Ramos (cell line): ENCODE results near the gene PCDHA1.

ENCODE experiments used
- in situ Hi-C: fragments of 300-500 bp; cut with MboI; formaldehyde crosslinking; loops from one replicate; pipeline ENCODE4 v1.14.3; 2022; ENCODE audit warnings: low sequenced_read_pairs; ENCODE audit not compliant: unreplicated experiment

Gene PCDHA1

GRCh38 chr5:140978260-140978659, 192.3 kb downstream of the PCDHA1 start:
- in situ Hi-C loops: no loop called here

- in situ Hi-C loops: no loop called here
Measured at GRCh38 chr5:140978983-140979382, 193.0 kb downstream of the PCDHA1 start.

DNA sequence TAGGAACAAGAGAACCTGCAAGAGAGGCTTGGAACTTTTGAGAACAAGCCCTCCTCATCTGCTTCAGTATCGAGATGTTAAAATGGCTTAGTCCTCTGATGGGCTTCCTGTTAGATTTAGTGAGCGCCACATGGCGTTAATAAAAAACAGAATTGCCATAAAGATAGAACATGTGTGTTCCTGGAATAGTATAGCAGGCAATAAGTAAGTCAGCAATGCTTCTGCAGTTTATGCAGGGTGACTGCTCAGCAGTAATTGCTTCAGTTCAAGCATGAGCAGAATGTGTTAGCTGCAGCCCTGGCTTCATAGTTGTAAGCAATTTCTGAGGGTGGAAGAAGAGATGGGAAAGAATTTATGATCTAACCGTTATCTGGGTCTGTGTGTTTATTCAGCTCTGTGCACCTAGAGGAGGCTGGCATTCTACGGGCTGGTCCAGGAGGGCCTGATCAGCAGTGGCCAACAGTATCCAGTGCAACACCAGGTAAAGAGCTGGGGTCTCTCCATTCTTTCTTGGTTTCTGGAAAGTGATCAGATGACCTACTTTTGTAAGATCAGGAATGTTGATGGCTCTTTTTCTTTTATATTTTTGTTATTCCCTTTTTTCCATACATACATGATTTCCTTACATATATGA, 196.3 kb downstream of the PCDHA1 start:
- in situ Hi-C loops: no loop called here

GRCh38 chr5:140986117-140986521, 200.2 kb downstream of the PCDHA1 start:
- in situ Hi-C loops: no loop called here

DNA sequence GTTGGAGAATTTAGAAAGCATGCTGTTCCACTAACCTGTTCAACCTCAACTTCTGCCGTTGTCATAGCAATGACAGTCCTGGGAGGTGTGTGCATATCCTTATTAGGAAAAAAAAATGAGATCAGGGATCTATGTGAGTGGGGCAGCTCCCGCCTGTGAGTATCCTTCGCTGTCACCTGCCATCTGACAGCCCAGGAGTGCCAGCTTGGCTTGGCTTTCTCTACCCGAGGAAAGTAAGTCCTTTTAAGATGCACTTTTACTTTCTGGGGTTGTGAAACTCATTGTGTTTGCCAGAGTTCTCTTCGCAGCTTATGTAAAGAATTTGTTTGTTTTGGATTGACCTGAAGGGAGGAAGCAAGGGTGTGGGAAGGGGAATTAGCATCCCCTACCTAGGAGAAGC, 202.2 kb downstream of the PCDHA1 start:
- in situ Hi-C loops: no loop called here

DNA sequence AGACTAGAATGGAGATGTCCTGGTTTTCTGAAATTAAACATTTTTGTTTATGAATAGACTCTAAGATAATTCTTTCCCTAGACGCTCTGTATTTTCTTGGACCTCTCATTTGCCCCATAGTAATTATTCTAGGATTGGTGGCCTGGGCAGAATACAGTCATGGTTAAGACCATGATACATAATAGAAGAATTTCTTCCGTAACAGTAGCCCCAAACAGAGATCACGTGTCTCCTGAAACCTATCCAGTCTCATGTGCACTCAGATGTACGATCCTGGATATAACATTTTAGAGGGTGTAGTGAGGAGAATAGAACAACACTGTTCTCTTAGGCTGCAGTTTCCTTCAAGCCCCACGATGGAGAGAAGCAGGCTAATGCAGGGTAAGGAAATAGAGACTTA, 202.7 kb downstream of the PCDHA1 start:
- in situ Hi-C loops: no loop called here

- in situ Hi-C loops: no loop called here
Measured at GRCh38 chr5:140989254-140990020, 203.5 kb downstream of the PCDHA1 start.

DNA sequence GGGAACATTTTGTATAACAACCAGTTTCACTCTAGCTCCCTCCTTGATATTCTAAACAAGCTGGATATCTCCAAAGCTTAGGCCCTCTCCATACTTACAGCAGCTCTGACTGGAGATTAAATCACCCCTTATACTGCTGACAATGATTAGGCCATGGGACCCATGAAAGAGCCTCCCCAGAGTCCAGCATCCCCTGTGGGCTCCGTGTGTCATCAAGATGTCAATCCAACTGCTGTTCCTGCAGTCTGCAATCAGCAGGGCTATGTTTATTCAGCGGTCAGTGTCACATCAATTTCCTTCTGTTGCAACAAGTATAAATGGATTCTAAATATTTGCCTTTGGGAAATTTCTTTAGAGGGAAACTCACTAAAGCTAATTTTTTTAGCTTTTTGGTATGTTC, 206.9 kb downstream of the PCDHA1 start:
- in situ Hi-C loops: no loop called here

DNA sequence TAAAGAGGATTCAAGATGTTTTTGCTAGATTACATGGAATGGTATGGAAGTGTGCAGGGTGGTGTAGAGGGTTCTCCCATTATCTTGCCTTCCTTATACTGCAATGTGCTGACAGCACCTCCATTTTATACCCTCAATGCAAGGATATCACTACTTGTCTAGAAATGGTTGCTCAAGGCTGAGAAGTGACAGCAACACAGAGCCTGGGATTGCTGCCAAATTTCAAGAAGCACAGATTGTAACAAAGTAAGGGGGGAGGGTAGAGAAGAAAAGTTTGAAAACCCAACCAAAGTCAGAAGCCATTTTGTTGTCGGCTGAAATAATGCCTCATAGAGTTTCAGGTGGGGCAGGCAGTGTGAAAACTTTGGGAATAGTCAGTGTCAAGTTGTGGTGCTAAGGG, 210.1 kb downstream of the PCDHA1 start:
- in situ Hi-C loops: no loop called here

GRCh38 chr5:140998921-140999410, 213.0 kb downstream of the PCDHA1 start:
- in situ Hi-C loops: no loop called here

DNA sequence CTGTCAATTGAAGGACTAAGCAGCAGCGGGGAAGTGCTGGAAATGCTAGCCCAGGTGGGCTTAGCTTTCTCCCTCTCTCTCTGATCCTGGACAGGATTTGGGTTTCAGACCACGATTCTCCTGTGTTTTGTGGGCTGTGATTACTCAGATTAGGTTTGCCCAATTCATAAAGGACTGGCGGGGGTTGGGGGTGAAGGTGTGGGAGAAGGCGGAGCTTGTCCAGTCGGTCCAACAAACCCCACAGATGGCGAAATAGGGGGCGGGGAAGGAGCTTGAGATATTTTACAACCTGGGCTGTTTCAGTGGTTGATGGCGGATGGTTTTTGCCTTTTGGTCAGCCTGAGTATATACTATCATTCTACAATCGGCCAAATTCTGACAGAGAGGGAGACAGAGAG, 215.5 kb downstream of the PCDHA1 start:
- in situ Hi-C loops: no loop called here

DNA sequence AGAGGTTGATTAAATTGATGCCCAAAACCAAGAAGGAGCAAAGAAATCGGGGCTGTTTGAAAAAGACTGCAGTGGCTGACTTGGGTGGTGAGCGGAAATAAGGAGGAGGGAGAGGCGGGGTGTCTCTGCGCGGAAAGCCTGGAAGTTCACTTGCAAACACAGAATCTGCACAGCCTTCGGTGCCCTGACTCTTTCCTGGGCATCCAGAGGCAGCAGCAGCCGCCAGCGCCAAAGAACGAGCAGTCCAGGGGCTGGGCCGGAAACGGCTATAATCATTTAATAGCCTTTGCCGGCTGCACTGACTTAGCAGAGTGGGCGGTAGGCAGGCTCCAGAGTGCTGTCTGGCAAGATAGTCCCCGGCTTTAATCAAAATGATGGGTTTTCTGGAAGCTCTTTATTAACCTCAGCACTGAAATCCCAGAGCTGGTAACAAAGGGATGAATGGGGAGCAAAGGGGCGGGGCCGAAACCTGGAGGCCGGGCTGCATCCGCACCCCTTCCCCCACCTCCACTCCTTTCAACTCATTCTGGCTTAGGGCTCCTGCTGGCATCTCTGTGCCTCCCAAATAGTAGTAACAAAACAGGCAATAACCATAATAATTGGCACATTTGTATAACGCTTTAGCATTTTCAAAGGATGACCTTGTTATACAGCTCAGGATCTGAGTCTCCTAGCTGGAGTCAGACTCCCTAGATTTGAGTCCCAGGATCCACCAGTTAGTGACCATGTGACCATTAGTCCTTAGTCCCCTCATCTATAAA, 216.1 kb downstream of the PCDHA1 start:
- in situ Hi-C loops: no loop called here

DNA sequence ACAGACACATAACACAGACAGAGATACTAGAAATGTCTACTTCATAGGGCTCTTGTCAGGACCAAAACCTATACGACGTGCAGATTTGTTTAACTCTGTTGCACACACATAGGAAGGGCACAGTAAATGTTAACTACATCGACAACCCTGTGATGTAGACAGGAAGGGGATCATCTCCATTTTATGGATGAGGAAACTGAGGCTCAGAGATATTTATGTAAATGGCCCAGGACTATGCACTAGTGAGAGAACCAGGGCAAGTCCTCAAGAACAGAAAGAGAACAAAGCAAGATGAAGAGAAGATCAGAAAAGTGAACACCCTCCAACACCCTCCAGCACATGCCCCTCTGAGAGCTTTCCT, 216.6 kb downstream of the PCDHA1 start:
- in situ Hi-C loops: no loop called here

DNA sequence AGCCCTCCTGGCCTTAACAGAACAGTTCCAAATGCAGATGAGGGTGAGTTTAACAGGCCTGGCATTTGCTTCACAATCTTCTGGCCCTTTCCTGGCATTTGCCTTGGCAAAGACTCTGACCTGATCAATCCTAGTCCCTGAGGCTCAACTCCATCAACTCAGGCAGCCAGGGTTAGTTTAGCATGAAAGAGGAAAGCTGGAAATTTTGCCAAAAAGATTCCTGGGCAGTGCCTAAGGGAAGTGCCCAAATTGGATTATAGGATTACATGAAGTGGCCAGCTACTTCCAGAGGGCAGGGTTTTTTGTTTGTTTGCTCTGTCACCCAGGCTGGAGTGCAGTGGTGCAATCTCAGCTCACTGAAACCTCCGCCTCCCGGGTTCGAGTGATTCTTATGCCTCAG, 217.1 kb downstream of the PCDHA1 start:
- in situ Hi-C loops: no loop called here

DNA sequence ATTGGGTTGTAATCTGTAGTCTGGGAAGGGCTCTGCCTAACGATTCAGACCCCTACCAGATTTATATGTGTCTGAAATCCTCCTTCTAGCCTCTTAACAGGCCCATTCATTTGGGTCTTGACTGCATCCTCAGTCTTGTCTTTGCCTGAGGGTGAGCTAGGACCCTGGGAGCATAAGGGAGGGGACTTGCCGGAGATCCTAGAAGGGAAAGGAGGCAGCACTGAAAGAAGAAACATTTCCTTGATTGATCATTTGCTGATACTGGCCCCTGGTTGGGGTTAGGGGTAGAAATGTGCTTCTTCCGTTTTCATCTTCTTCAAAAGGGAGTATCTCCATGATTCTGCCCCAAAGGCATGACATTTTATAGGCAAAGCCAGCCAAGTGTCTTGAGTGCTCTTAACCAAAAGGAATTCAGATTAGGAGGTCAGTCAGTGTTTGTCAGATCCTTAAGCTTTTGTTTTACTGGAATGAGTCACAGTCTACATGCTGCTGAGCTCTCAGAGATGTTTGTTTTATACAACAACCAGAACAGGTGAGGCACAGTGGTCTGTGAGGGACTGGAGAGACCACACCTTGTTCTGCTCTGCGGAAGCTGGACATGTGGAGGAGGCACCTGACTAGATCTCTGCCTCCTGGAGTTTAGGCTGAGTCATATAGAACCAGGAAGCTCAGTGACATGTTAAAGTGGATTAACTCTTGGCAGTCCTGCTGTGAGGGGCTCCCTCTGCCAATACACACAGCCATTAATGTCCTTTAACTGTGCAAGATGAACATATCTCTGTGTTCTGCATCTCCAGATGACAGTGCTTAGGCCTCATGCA, 218.1 kb downstream of the PCDHA1 start:
- in situ Hi-C loops: no loop called here

- in situ Hi-C loops: no loop called here
Measured at GRCh38 chr5:141007791-141008190, 221.9 kb downstream of the PCDHA1 start.

DNA sequence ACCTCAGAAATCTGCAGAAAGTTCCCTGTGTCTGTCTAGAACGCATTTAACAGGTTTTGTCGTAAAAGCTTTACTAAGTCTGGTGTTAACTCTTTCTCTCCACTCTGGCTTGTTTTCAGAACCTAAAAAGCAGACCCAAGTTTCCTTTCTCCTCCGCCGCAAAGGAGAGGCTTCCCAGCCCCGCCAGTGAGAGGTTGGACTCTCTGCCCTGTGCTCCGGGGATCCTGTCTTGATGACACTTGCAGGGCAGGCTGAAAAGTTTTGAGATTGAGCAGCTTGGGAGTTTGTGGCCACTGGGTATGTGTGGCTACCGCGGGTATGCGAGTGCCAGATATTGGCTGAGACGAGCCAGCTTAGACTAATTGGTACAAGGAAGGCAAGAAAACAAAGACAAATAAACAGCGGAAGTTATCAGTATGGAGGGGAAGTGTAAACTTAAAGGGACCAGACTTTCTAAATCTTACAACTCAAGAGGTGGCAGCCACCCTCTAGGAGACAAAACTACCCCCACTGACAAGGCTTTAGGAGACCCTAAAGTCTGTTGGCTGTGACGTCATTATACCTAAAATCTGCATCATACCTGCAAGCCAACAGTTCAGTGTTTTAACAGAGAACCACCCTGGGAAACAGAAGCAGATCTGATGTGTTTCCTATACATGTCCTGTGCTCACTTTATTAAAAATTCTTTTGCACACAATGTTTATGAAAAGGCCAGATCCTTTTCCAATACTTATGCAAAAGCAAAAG, 224.3 kb downstream of the PCDHA1 start:
- in situ Hi-C loops: no loop called here

DNA sequence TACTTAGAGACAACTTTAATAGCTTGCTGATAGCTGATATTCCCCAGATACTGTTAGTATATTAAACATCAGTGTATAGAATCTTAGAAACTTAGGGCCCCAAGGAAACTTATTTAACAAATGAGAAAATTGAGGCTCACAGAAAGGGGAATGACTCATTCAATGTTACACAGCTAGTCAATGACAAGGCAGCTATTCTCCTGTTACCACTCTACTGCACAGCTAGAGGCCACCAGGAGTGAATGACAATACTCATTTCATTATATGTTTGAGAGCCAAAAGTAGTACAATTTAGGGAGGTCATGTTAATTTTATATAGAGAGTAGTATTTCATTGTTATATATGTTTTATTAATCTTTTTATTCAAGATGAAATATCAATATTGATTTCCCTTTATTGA, 232.0 kb downstream of the PCDHA1 start:
- in situ Hi-C loops: no loop called here

- in situ Hi-C loops: no loop called here
Measured at GRCh38 chr5:141022384-141022783, 236.4 kb downstream of the PCDHA1 start.

DNA sequence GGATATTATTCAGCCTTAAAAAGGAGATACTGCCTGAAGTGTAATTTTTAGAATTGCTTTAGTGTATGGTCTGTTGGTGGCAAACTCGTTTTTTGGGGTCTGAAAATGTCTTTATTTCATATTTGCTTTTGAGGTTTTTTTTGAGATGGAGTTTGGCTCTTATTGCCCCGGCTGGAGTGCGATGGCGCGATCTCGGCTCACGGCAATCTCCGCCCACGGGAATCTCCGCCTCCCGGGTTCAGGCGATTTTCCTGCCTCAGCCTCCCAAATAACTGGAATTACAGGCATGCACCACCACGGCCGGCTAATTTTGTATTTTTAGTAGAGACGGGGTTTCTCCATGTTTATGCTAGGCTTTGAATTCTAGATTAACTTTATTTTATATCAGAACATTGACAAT, 245.1 kb downstream of the PCDHA1 start:
- in situ Hi-C loops: loop anchor here (25.0 kb wide), 1 partner anchor 669 kb away; the partner anchor contains the start of gene SLC4A9
